ENCODE measurements around the gene AK3.
"Not testable (repeated sequence)": the region's sequence is repeated elsewhere in the genome, so short reads cannot be mapped to it uniquely, and the experiment has no call there.

GRCh38 chr9:4774958-4775357, 34.0 kb upstream of the AK3 start:
- not testable (repeated sequence) for TF ChIP-seq CTCF, POLR2A (IDR thresholded peaks at IDR 0.05)
